T-cell (primary cell): ENCODE data around the gene MSGN1. TPM values are rescaled to one million over a fixed set of nuclear protein-coding genes. Genes with fewer than 3 reads are reported as not detected.

ENCODE experiments used
- ATAC-seq, 4 experiments: fragments of 200-7000 bp in 3 of 4; fragments of 150-1000 bp in 1 of 4; cut with Tn5 transposase; replicated peaks in 1 of 4; 1 replicate in 3 of 4; 2 replicates in 1 of 4; pipeline ENCODE4 v1.10.0; 2021; ENCODE audit warnings: moderate library complexity in 3 of 4, mild to moderate bottlenecking in 2 of 4, moderate number of reproducible peaks in 1 of 4
- CTCF ChIA-PET, 2 donors: fragments of 300-600 bp; sonication (Branson Sonifier 250); formaldehyde crosslinking; loops; one replicate each; lab custom pipeline; 2022; ENCODE audit warnings: antibody characterized with exemption in 2 of 2; lab: Charles Lee
- POLR2A ChIA-PET, 2 donors: fragments of 300-600 bp; sonication (Branson Sonifier 250); formaldehyde crosslinking; loops; one replicate each; lab custom pipeline; 2022; ENCODE audit warnings: antibody characterized with exemption in 2 of 2; lab: Charles Lee
- DNase-seq, 35 experiments: peaks; one replicate each; pipeline versions ENCODE4 v3.0.0 to v3.0.0-alpha.2; 2013 to 2023
- H3K27ac ChIP-seq: one replicate; pipeline ENCODE4 v1.5.1; 2013; ENCODE audit warnings: low read length
- H3K27me3 ChIP-seq, 2 experiments: replicated peaks in 1 of 2; 1 replicate in 1 of 2; 2 replicates in 1 of 2; pipeline versions ENCODE4 v1.6.1 to v1.7.0; 2013; ENCODE audit warnings: low read length in 1 of 2, mixed read lengths in 1 of 2; ENCODE audit not compliant: control insufficient read depth in 2 of 2, insufficient read depth in 2 of 2; ENCODE audit errors: extremely low read depth in 1 of 2
- H3K36me3 ChIP-seq, 2 donors: 1 replicate in 1 of 2; 2 replicates in 1 of 2; pipeline versions ENCODE4 v1.6.1 to v1.7.0; 2013; ENCODE audit warnings: low read length in 1 of 2; ENCODE audit not compliant: control insufficient read depth in 2 of 2, insufficient read depth in 1 of 2; ENCODE audit errors: extremely low read depth in 1 of 2
- H3K4me1 ChIP-seq, 2 experiments: 1 replicate in 1 of 2; 2 replicates in 1 of 2; pipeline versions ENCODE4 v1.6.1 to v1.7.0; 2013; ENCODE audit warnings: low read length in 2 of 2, mixed read lengths in 1 of 2; ENCODE audit not compliant: insufficient read depth in 2 of 2, control insufficient read depth in 1 of 2; ENCODE audit errors: extremely low read depth in 1 of 2
- H3K4me3 ChIP-seq, 2 donors: 1 replicate in 1 of 2; 2 replicates in 1 of 2; pipeline versions ENCODE4 v1.5.1 to v1.7.0; 2013; ENCODE audit warnings: mild to moderate bottlenecking in 2 of 2, low read length in 1 of 2, moderate library complexity in 1 of 2; ENCODE audit not compliant: control insufficient read depth in 1 of 2; ENCODE audit errors: extremely low read depth in 1 of 2
- H3K9me3 ChIP-seq: 2 replicates; pipeline ENCODE4 v1.7.0; 2013
- H3K27ac Mint-ChIP-seq, 2 donors: one replicate each; pipeline ENCODE4 v1.8.0; 2020 to 2021; ENCODE audit warnings: mild to moderate bottlenecking in 2 of 2, mixed read lengths in 2 of 2
- H3K27me3 Mint-ChIP-seq, 2 donors: one replicate each; pipeline ENCODE4 v1.8.0; 2021 to 2022; ENCODE audit warnings: mixed read lengths in 2 of 2
- H3K36me3 Mint-ChIP-seq: one replicate; pipeline ENCODE4 v1.8.0; 2021; ENCODE audit warnings: mixed read lengths
- H3K4me1 Mint-ChIP-seq, 3 donors: one replicate each; pipeline ENCODE4 v1.8.0; 2020 to 2022; ENCODE audit warnings: mixed read lengths in 3 of 3, mild to moderate bottlenecking in 1 of 3
- H3K4me3 Mint-ChIP-seq, 3 donors: one replicate each; pipeline ENCODE4 v1.8.0; 2020 to 2022; ENCODE audit warnings: mild to moderate bottlenecking in 3 of 3, mixed read lengths in 3 of 3, moderate library complexity in 3 of 3
- H3K9me3 Mint-ChIP-seq, 3 donors: one replicate each; pipeline ENCODE4 v1.8.0; 2020 to 2022; ENCODE audit warnings: mixed read lengths in 3 of 3
- WGBS: methylation state at CpG from one replicate; pipeline ENCODE4 v1.1.5; 2013; ENCODE audit warnings: missing lambda C conversion rate; ENCODE audit not compliant: insufficient coverage; 5-methylcytosine and 5-hydroxymethylcytosine counted together
- total RNA-seq, 35 experiments: library from RNA in 6 of 35; stranded (reverse) in 6 of 35; fragments of 120-200 nt in 1 of 35; gene quantifications; one replicate each; pipeline versions ENCODE4 v1.2.1 to v1.2.4 and lab custom pipeline; 2013 to 2026

MSGN1 gene
- total RNA-seq, 5 donors from 2014 or later (not counting 1 experiment from before 2014, with no cell fraction given): not detected

- Histone ChIP-seq H3K4me3 (no peak overlapping the region), H3K36me3 (no peaks in the 10 kb centered on the region), H3K27ac (no peak overlapping the region), H3K4me1 (no peaks in the 10 kb centered on the region), H3K27me3 (peaks cover 0 to 4% of the 10 kb centered on the region in 2 experiments), H3K9me3 (no peaks in the 10 kb centered on the region)
- WGBS: 100% methylated on average over 1 of the region's 1 CpG
- H3K9me3 Mint-ChIP-seq: no peaks in the 10 kb centered on the region
- peaks cover 0 to 6% (median 5%) of the 10 kb centered on the region in 3 donors for H3K4me1 Mint-ChIP-seq
- CTCF ChIA-PET: no interaction called here
- H3K36me3 Mint-ChIP-seq: no peaks in the 10 kb centered on the region
- no peak overlapping the region for H3K4me3 Mint-ChIP-seq
- POLR2A ChIA-PET: no interaction called here
- no peak for ATAC-seq
- peaks cover 22 to 27% of the 10 kb centered on the region in 2 donors for H3K27me3 Mint-ChIP-seq
- H3K27ac Mint-ChIP-seq: no peak overlapping the region
- DNase-seq: no peak
Observed at GRCh38 chr2:17800693-17801458, 15.4 kb upstream of the MSGN1 start.

GRCh38 chr2:17803497-17803896, 12.8 kb upstream of the MSGN1 start:
- Mint-ChIP-seq H3K4me1 (peaks cover 0 to 6% (median 5%) of the 10 kb centered on the region in 3 donors), H3K27me3 (peaks cover 16 to 23% of the 10 kb centered on the region in 2 donors), H3K27ac (no peak overlapping the region), H3K36me3 (no peaks in the 10 kb centered on the region), H3K4me3 (no peak overlapping the region), H3K9me3 (no peaks in the 10 kb centered on the region)
- POLR2A ChIA-PET: no interaction called here
- CTCF ChIA-PET: no interaction called here
- no peak overlapping the region for H3K4me3 ChIP-seq
- WGBS: no CpG with 5 or more reads among the region's 3 CpGs
- no peak overlapping the region for H3K27ac ChIP-seq
- H3K4me1 ChIP-seq: no peaks in the 10 kb centered on the region
- H3K9me3 ChIP-seq: no peaks in the 10 kb centered on the region
- DNase-seq: no peak
- H3K36me3 ChIP-seq: no peaks in the 10 kb centered on the region
- peaks cover 0 to 4% of the 10 kb centered on the region in 2 experiments for H3K27me3 ChIP-seq
- ATAC-seq: no peak

GRCh38 chr2:17804358-17804757, 11.9 kb upstream of the MSGN1 start:
- ChIA-PET CTCF (no interaction called here), POLR2A (no interaction called here)
- H3K27ac Mint-ChIP-seq: no peak overlapping the region
- peaks cover 0 to 4% (median 1%) of the 10 kb centered on the region in 3 donors for H3K4me1 Mint-ChIP-seq
- no peak overlapping the region for H3K4me3 Mint-ChIP-seq
- no peaks in the 10 kb centered on the region for H3K36me3 Mint-ChIP-seq
- Histone ChIP-seq H3K36me3 (no peaks in the 10 kb centered on the region), H3K4me1 (no peaks in the 10 kb centered on the region), H3K9me3 (no peaks in the 10 kb centered on the region), H3K27me3 (peaks cover 0 to 4% of the 10 kb centered on the region in 2 experiments), H3K27ac (no peak overlapping the region), H3K4me3 (no peak overlapping the region)
- ATAC-seq (no peak), DNase-seq (no peak)
- H3K27me3 Mint-ChIP-seq: peaks cover 11 to 18% of the 10 kb centered on the region in 2 donors
- H3K9me3 Mint-ChIP-seq: no peaks in the 10 kb centered on the region
- 100% methylated on average over 1 of the region's 3 CpGs for WGBS

GRCh38 chr2:17805166-17805565, 11.1 kb upstream of the MSGN1 start:
- Mint-ChIP-seq H3K4me1 (peaks cover 0 to 2% (median 0%) of the 10 kb centered on the region in 3 donors), H3K4me3 (no peak overlapping the region), H3K36me3 (no peaks in the 10 kb centered on the region), H3K9me3 (no peaks in the 10 kb centered on the region), H3K27ac (no peak overlapping the region), H3K27me3 (peaks cover 9 to 15% of the 10 kb centered on the region in 2 donors)
- peaks cover 0 to 4% of the 10 kb centered on the region in 2 experiments for H3K27me3 ChIP-seq
- ATAC-seq (no peak), DNase-seq (no peak)
- ChIA-PET POLR2A (no interaction called here), CTCF (interaction anchor here in 1 of 2 donors (0.6 kb wide), 1 partner anchor 1365 kb away, joined by 3 read pairs; no protein-coding TSS in a partner anchor)
- no peak overlapping the region for H3K4me3 ChIP-seq
- H3K27ac ChIP-seq: no peak overlapping the region
- WGBS: 89% methylated on average over 1 of the region's 2 CpGs
- no peaks in the 10 kb centered on the region for H3K4me1 ChIP-seq
- H3K9me3 ChIP-seq: no peaks in the 10 kb centered on the region
- no peaks in the 10 kb centered on the region for H3K36me3 ChIP-seq

GRCh38 chr2:17805717-17806363, 10.4 kb upstream of the MSGN1 start:
- Histone ChIP-seq H3K4me1 (no peaks in the 10 kb centered on the region), H3K4me3 (no peak overlapping the region), H3K36me3 (no peaks in the 10 kb centered on the region), H3K27ac (no peak overlapping the region), H3K9me3 (no peaks in the 10 kb centered on the region), H3K27me3 (peaks cover 0 to 4% of the 10 kb centered on the region in 2 experiments)
- H3K27me3 Mint-ChIP-seq: peaks cover 9 to 15% of the 10 kb centered on the region in 2 donors
- ChIA-PET CTCF (interaction anchor here in 1 of 2 donors (0.6 kb wide), 1 partner anchor 1364 kb away, joined by 3 read pairs; no protein-coding TSS in a partner anchor), POLR2A (no interaction called here)
- DNase-seq (no peak), ATAC-seq (no peak)
- peaks cover 0 to 2% (median 0%) of the 10 kb centered on the region in 3 donors for H3K4me1 Mint-ChIP-seq
- H3K9me3 Mint-ChIP-seq: no peaks in the 10 kb centered on the region
- WGBS: 85% methylated on average over 7 of the region's 8 CpGs
- H3K36me3 Mint-ChIP-seq: no peaks in the 10 kb centered on the region
- H3K27ac Mint-ChIP-seq: no peak overlapping the region
- no peak overlapping the region for H3K4me3 Mint-ChIP-seq

GRCh38 chr2:17813010-17813741, 3.1 kb upstream of the MSGN1 start:
- 43% methylated on average over 1 of the region's 5 CpGs for WGBS
- CTCF ChIA-PET: no interaction called here
- DNase-seq: no peak
- ATAC-seq: no peak
- POLR2A ChIA-PET: no interaction called here
- H3K9me3 Mint-ChIP-seq: no peaks in the 10 kb centered on the region
- no peaks in the 10 kb centered on the region for H3K36me3 ChIP-seq
- H3K36me3 Mint-ChIP-seq: no peaks in the 10 kb centered on the region
- H3K4me1 ChIP-seq: no peaks in the 10 kb centered on the region
- H3K27me3 ChIP-seq: peaks cover 0 to 11% of the 10 kb centered on the region in 2 experiments
- no peak overlapping the region for H3K27ac ChIP-seq
- H3K4me1 Mint-ChIP-seq: peaks cover 0 to 2% (median 0%) of the 10 kb centered on the region in 3 donors
- no peak overlapping the region for H3K4me3 ChIP-seq
- H3K27me3 Mint-ChIP-seq: peaks cover 21 to 26% of the 10 kb centered on the region in 2 donors
- H3K27ac Mint-ChIP-seq: no peak overlapping the region
- no peak overlapping the region for H3K4me3 Mint-ChIP-seq
- no peaks in the 10 kb centered on the region for H3K9me3 ChIP-seq
